Left renal pelvis (tissue), 4 donors: ENCODE results near the gene RIOX2. TPM values are rescaled to one million over a fixed set of nuclear protein-coding genes. Genes with fewer than 3 reads are reported as not detected.
"Not testable (repeated sequence)": the region's sequence is repeated elsewhere in the genome, so short reads cannot be mapped to it uniquely, and the experiment has no call there.

ENCODE experiments used
- DNase-seq, 4 donors: peaks; one replicate each; pipeline ENCODE4 v3.0.0-alpha.2; 2013; ENCODE audit warnings: low read depth in 4 of 4, low spot score in 3 of 4
- polyA plus RNA-seq, 4 donors: library from polyadenylated mRNA; unstranded; fragments of 120-200 nt; gene quantifications; one replicate each; pipeline ENCODE4 v1.2.1, GENCODE V29; 2013; ENCODE audit not compliant: insufficient read length in 4 of 4

Gene RIOX2
- polyA plus RNA-seq, result 10 to 100 TPM; 29.8 to 55.0 (median 38.8) TPM

DNA sequence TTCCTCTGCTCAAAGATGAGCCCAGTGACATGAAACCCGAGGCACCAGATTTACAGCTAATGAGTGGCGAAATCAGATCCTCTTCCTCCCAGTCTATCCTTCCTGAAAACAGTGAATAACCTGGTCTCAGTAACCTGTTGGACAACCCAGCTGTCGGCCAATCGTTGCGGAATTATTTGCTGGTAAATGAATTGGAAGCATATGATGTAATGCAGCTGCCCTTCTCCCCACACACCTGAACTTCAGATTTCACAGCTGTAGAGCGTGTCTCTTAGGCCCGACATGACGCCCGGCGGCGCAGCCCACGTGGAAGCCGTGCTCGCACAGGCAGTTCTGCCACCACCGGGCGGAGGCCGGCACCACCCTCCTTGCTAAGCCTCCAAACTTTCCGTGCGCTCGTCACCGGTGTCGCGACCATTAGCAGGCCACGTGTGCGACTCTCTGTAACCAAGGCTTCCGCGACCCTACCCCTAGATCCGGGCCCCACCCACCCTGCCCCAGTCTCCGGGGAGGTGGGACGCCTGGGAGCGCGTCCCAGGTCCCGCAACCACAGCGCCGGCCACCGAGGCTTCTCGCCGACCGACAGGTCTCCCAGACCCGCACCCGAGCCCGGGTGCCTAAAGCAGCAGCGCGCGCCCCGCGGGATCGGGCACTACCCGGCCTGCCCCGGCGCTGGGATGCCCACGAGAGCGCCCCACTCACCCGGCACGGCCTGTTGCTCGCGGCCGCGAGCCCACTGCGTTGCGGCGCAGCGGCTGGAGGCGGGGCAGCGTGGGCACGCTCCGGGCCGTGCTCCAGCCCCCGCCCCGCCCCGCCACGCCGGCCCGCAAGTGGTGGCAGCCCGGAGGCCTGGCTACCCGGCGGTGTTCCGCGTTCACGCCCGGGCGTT is at the start of gene RIOX2:
Gene RIOX2 (minus strand): TSS at position 753 of the 889 bp plus-strand sequence. CDS start 4,838 bp downstream, outside the sequence.
- peak; percentile 42 to 50 (median 46) for DNase-seq

DNA sequence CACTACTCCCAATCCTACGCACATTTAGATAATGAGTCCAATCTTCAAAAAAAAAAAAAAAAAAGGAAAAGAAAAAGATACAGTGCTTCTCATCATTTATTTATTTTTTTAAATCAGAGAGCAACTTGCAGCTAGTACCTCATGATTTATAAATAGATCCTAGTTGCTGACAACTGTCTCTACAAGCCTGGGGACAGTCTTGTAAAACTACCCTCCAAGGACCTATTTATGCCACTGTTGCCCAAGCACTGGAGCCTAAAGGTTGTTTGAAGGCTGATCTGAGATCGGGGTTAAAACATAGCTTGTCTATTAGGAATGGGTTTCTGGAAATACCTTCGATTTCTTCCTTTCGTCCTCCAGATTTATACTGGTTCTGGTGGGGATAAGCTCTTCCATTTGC is 48.2 kb upstream of the RIOX2 start:
- DNase-seq, result no peak

DNA sequence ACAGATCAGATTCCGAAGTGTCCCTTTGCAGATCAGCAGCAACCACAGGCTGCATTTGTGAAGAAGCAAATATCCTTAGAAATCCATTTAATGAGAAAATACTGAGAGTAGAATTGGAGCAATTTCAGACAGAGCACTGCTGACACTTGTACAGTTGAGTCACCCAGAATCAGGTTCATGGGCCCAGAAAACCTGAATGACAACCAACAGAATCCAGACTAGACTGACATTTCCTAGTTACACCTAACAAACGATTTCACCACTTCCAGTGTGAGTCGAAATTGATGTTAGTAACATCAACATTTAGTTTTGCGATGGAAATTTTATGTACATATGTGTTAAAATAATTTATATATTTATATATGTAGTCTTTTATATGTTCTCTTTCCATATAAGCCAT is 46.1 kb upstream of the RIOX2 start:
- DNase-seq, result no peak

DNA sequence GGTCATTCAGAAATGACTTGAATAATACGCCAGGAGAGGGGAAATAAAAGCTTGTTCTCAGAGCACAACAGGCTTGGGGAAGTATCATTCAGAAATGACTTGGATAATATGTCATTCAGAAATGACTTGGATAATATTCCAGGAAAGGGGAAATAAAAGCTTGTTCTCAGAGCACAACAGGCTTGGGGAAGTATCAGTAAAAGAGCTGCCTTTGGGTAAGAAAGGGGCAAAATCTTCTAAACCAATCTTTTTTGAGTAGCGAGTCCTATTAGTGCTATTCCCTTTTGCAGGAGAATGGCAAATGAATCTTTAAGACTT is 42.0 kb upstream of the RIOX2 start:
- DNase-seq, result no peak

DNA sequence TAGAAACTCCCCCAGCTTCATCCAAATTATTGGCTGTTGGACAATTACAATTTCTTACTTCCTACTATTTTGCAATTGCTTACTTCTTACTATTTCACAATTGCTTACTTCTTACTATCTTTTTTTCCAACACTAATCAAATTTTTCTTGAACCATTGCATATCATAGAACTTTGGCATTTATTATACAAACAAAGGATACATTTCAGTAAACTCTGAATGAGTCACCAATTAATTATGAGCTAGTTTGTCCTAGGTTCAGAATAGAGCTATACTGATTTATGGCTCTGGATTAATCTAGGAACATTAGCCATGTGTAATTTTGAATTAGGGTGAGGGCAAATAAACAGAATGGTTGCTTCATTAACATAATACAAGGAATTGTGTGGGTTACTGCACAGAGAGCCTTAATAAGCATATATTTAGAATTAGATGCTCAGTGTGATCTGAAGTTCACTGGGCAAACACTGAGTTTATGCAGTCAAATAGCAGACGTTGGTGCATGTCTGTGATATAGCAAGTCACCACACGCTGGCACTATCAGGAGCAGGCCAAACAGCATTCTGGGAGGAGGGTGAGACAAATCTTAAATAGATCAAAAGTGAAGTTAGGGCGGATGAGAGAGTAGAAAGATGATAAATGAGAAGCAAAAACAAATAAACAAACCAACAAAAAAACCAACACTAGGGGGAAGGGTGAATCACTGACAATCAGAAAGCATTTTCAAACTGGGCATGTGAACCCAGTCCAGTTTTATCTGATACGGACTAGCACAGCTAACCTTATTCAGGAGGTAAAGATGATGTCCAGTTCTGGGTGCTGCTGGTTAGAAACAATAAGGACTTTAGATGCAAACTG is 41.4 kb upstream of the RIOX2 start:
- DNase-seq, result no peak

DNA sequence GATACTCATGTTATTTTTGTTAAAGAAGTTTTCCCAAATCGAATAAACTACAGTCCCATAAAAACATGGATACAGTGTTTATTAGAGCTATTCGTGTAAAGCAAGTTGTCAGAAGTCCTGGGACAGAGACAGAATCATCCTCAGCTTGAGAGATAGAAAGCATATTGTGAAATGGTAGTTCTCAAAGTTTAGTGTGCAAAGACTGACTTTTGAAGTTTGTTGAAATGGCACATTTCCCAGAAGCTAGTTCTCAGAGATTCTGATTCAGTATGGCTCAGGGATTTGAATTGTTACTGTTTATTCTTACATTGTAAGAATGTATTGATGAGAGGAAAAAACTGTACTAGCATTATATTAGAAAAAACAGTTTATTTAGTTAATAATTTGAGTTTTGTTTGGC is 40.7 kb upstream of the RIOX2 start:
- DNase-seq, result no peak

DNA sequence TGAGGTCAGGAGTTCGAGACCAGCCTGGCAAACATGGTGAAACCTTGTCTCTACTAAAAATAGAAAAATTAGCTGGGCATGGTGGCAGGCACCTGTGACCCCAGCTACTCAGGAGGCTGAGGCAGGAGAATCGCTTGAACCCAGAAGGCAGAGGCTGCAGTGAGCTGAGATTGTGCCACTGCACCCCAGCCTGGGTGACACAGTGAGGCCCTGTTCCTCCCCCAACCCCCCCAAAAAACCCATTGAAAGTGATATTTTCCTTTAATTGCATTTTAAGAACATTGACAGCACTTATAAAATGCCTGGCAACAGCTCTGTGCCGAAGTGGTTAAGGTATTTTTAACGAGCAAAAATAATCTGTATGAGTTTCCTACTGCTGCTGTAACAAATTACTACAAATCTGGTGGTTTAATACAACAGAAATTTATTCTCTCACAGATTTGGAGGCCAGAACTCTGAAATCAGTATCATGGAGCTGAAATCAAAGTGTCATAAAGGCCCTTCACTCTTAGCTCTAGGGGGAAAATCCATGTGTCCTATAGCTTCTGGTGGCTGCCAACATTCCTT is 38.7 kb upstream of the RIOX2 start:
- not testable (repeated sequence) for DNase-seq

DNA sequence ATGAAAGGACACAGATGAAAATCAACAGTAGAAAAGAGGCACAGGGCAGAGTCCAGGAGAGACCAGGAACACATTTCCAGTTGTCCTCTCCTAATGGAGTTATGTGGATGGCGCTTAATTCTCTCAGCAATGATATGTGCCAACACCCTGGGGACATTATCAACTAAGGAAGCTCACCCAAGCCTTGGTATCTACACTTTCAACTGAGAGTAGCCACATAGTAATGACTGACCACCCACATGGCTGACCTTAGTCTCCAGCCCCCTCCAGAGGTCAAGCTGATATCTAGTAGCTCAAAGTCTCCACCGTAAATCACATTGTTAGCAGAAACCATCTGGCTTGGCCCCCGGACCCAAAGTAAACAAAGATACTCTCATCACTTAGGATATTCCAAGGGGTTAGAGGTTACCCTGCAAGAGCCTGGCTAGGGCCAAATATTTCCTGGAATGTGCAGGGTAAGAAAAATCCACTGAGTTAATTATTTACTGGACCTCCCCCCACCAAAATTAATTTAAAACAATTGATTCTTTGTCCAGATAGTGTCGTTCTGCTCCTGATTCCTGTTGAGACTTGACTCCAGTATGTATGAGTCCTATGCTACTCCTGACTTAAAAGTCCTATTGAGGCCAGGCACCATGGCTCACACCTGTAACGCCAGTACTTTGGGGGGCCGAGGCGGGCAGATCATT is 38.1 kb upstream of the RIOX2 start:
- no peak for DNase-seq

DNA sequence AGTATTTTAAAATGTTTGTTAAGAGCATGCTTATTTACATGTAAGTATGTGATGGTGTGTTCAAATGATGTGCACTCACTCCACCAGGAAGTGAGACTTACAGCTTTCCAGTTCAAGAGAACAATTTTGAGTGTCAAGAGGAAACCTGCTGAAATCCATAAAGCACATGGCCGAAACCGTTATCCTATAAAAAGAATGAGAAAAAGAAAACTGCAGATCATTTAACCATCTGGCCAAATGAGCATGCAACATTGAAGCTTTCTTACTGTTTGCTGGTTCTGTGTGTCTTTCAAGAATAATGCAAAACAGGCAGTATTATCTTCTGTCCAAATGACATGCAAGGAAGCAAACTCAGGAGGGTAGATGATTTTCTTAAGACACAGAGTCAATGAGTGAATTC is 36.6 kb upstream of the RIOX2 start:
- no peak for DNase-seq

DNA sequence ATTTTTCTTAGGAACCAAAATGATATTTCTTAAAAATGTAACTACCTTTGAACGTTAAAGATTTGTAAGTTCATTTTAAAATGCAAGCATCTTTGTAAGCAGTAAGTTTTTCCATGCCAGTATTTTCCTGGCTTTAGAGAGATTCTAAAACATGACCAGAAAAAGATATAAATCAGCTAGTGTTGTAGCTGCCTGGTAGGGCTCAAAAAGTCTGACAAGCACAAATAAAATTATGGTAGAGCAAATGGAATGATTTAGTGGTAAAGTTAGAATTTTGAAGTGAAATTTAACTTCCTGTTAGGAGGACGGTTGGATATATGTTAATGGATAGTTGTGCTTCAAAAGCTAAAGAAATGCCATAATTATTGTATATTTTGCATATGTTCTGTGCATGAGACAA is 33.2 kb upstream of the RIOX2 start:
- no peak for DNase-seq

DNA sequence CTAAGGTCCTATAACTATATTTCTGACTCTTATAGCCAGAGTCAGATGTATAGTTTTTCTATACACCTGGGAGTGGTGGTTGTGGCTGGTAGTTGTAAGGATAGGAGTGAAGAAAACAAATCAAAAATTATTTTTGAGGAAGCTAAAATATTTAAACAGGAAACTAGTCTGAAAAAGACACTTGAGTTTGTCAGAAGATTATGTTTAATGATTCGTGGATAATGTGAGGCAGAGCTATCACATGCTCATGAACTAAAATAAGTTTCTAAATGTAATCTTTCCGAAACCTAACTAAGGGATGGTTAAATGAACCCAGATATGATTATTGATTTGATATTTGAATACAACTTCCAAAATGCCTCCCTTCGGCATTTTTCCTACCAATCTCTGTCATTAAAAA is 32.5 kb upstream of the RIOX2 start:
- no peak for DNase-seq

DNA sequence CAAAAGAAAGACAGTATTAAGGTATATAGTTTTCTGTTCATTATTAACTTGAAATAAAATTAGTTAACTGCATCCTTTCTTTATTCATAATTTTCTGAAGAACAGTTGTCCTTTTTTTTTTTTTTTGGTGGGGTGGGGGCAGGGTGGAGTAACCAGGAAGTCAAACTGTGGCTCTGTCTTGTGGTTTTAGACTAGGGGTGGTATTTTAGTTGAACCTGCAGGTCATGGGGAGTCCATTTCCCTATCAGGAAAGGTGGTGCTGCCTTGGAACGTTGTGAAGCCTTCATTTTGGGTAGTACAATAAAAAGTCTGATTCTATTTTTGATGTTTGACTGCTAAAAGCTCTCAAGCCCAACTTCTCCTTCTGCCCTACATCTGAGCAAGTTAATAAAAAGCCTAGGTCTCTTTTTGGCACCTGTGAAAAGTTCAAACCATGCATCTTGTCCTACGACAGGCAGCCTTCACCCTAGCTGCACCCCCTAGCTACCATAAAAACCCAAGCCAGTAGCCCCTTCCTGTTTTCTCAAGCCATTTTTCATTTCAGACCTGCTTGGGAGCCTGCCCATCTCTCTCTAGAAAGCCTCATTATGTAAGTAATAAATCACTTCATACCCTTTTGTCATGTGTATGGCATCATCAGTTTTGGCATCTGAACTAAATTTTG is 31.2 kb upstream of the RIOX2 start:
- DNase-seq, result no peak

DNA sequence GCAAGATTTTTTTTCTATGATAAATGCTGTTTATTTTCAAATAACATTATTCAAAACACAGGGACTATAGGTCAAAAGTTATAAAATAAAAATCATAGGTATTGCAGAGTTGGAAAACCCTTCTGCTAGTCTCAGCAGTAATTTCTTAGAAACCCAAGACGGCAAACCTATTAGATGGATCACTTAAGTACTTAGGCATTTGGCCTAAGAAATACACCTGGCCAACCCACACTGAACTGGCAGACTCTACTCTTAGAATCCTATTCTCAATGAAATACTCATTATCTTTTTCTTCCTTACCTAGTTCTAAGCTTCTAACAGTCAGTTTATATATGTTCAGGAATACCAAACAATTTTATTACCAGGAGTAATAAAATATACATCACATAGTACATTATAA is 30.5 kb upstream of the RIOX2 start:
- no peak for DNase-seq

DNA sequence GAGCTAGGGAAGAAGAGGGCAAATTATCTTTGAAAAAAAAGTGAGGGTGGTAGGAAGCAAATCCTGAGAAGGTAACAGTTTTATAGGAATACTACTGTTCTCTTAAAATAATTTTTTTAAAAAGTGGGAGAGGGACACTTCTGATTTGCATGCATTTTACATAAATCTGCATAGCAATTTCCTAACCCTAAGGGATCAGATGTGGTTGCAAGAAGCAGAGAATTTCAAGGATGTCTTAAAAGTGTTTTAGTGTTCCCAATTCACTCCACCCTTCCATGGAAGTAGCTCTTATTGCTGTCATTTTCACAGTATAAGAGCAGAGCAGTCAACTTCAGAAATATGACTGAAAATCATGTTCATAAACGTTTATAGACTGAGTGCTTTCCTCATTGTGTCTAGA is 27.8 kb upstream of the RIOX2 start:
- DNase-seq, result no peak

DNA sequence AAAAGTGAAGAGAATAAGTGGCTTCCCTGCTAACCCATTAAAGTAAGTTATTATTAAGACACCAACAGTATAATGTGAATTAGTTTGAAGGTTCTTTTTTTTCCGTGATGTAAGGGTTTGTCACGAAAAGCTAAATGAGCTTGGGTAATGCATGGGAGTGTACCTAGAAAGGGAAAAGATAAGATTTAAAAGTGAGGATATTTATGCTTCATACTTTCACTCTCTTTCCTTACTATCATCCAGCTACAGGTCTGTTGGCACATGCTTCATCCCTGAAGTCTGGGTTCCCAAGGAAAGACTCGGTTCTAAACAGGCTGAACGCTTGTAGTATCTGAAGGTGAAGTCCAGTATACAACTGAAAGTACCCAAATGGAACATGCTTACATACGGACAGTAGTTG is 26.9 kb upstream of the RIOX2 start:
- no peak for DNase-seq

DNA sequence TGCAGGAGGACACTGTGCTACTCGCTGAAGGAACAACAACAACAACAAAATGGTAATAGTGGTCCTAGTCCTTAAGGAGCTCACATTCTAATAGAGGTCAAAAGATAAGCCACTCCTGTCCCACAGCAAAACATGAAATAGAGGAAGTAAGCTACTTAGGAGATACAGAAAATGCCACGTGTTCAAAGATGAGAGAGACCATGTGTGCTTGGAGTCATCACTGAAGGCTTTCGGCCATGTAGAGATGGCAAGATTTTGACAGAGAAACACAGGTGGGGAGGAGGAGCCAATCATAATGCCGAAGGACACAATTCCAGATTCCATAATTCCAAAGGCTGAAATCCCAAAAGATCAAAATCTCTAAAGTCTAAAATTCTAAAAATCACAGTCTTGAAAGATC is 24.8 kb upstream of the RIOX2 start:
- no peak for DNase-seq

DNA sequence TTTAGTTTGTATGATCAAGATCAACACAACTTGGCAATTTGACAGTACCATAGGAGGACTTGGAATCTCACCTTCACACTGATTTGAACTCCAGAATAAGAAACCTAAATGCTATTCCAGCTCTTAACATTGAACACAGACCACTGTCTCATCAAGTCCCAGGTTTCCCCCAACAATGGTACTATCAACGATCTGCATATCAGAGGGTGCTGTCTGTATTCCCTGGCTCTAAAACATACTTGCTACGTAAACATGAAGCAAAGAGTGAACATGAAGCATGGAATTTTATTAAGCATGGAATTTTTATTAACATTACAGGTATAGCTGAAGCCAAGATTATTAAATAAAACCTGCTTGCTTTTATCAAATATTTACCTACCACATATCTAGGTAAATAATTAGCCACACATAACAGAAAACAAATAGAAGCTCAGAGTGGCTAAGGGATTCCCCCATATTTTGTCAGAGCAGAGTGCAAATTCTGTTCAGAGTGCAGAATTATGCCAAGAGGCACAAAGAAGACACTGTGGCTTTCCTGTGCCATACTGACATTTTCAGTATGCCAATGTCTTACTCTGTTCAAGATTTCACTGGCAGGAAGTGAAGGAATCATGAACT is 22.2 kb upstream of the RIOX2 start:
- no peak for DNase-seq

DNA sequence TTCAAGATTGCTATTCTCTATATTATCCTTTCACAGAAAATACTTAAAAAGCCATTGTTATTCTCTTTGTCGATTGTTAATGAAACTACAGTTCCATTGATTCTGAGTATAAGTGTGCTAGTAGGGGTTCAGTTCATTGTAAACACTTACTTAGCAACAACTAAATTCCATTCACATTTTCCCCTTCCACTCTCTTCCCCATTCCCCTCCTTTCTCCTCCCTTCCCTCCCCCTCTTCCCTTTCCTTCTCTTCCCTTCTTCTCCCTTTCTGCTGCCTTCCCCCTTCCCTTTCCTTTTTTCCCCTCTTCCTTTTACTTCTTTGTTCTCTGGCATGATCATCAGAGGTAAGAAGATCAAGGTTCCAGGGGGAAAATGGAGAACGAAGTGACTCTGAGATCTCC is 21.3 kb upstream of the RIOX2 start:
- DNase-seq, result no peak

DNA sequence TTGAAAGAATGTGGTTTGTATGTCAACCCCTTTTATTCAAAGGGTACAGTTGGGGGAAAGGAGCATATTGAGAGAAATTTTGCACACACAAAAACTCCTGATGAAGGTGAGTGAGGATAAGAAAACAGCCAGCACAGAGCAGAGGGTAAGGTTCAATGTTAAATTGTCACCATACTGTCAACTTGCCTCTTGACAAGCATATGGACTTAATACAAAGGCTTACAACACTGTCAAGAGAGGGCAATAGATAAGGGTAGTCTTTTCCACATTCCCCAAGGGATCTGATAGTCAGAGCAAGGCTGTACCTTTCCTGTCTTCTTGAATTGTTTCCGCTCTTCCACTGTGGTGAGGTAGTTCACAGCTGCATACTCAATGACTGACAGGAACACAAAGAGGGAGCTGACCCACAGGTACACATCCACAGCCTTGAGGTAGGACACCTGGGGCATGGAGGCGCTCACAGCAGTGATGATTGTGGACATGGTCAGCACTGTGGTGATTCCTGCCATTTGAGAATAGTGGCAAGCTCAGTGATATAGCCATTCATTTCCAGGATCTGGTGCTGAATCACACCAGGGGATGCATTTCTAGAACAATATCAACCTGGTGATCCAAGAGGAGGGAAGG is 20.4 kb upstream of the RIOX2 start:
- DNase-seq, result no peak

DNA sequence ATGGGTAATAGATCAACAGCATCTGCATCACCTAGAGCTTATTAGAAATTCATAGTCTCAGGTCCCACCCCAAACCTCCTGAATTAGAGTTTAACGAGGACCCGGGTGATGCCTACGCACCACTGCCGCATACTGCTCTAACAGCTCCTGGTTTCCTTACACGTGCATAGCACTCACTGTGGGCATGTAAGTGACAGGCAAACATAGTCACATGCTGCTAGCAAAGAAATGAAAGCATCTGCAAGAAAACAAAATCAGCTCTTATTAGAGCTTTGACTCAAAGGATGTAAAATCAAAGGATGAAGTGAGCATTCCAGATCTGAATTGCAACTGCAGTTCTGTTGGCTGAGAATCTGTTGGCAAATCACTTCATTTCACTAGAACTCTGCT is 19.1 kb upstream of the RIOX2 start:
- DNase-seq, result no peak
